GM23338 (cell line): ENCODE data around the gene EPHA3. TPM values are rescaled to one million over a fixed set of nuclear protein-coding genes. Genes with fewer than 3 reads are reported as not detected.

Experiments
- ATAC-seq: fragments of 200-7000 bp; cut with Tn5 transposase; 3 replicates; pipeline ENCODE4 v1.9.1; 2020
- DNase-seq: peaks from one replicate; pipeline ENCODE4 v3.0.0-alpha.2; 2015; ENCODE audit warnings: low spot score
- H2AFZ ChIP-seq: fragments of 200-600 bp; sonication (generic); 2 replicates; pipeline ENCODE4 v1.8.0; 2016; ENCODE audit warnings: antibody characterized with exemption, mild to moderate bottlenecking, moderate library complexity
- H3F3A ChIP-seq: fragments of 200-600 bp; sonication (generic); replicated peaks from 2 replicates; pipeline ENCODE4 v1.8.0; 2017; ENCODE audit warnings: antibody characterized with exemption, mixed run types, low read depth
- H3K27ac ChIP-seq: fragments of 200-600 bp; sonication (generic); 2 replicates; pipeline ENCODE4 v1.6.1; 2016; ENCODE audit warnings: low read depth
- H3K27me3 ChIP-seq: fragments of 200-600 bp; sonication (generic); 2 replicates; pipeline ENCODE4 v1.8.0; 2016; ENCODE audit warnings: mild to moderate bottlenecking, mixed run types, moderate library complexity; ENCODE audit not compliant: insufficient read depth
- H3K36me3 ChIP-seq: fragments of 200-600 bp; sonication (generic); 2 replicates; pipeline ENCODE4 v1.8.0; 2016; ENCODE audit warnings: mild to moderate bottlenecking; ENCODE audit not compliant: insufficient read depth
- H3K4me1 ChIP-seq: fragments of 200-600 bp; sonication (generic); 2 replicates; pipeline ENCODE4 v1.8.0; 2016; ENCODE audit warnings: mild to moderate bottlenecking, moderate library complexity; ENCODE audit not compliant: insufficient read depth
- H3K4me2 ChIP-seq: fragments of 200-600 bp; sonication (generic); 2 replicates; pipeline ENCODE4 v1.7.1; 2017; ENCODE audit warnings: mixed run types
- H3K4me3 ChIP-seq: fragments of 200-600 bp; sonication (generic); 2 replicates; pipeline ENCODE4 v1.6.1; 2016; ENCODE audit warnings: mixed run types
- H3K79me2 ChIP-seq: fragments of 200-600 bp; sonication (generic); replicated peaks from 2 replicates; pipeline ENCODE4 v1.8.0; 2017; ENCODE audit warnings: mild to moderate bottlenecking; ENCODE audit not compliant: insufficient read depth
- H3K9me2 ChIP-seq: fragments of 200-600 bp; sonication (generic); 2 replicates; pipeline ENCODE4 v1.8.0; 2017; ENCODE audit not compliant: insufficient read depth
- H4K20me1 ChIP-seq: fragments of 200-600 bp; sonication (generic); replicated peaks from 2 replicates; pipeline ENCODE4 v1.8.0; 2017; ENCODE audit warnings: mild to moderate bottlenecking; ENCODE audit not compliant: insufficient read depth
- H3K27ac Mint-ChIP-seq: 2 replicates; pipeline ENCODE4 v1.8.0; 2020; ENCODE audit warnings: inconsistent platforms, mild to moderate bottlenecking, moderate library complexity, mixed read lengths
- H3K27me3 Mint-ChIP-seq: 3 replicates; pipeline ENCODE4 v1.8.0; 2022; ENCODE audit warnings: low read depth, mild to moderate bottlenecking, moderate library complexity, mixed read lengths, inconsistent platforms; ENCODE audit not compliant: insufficient read depth, poor library complexity
- H3K36me3 Mint-ChIP-seq: 3 replicates; pipeline ENCODE4 v1.8.0; 2021; ENCODE audit warnings: low read depth, mild to moderate bottlenecking, inconsistent platforms, moderate library complexity, mixed read lengths
- H3K4me1 Mint-ChIP-seq: 3 replicates; pipeline ENCODE4 v1.8.0; 2020; ENCODE audit warnings: mild to moderate bottlenecking, inconsistent platforms, mixed read lengths
- H3K4me3 Mint-ChIP-seq: 3 replicates; pipeline ENCODE4 v1.8.0; 2021; ENCODE audit warnings: moderate library complexity, mild to moderate bottlenecking, inconsistent platforms, mixed read lengths
- H3K9me3 Mint-ChIP-seq: 3 replicates; pipeline ENCODE4 v1.8.0; 2020; ENCODE audit warnings: moderate library complexity, mild to moderate bottlenecking, inconsistent platforms, mixed read lengths
- CREB1 ChIP-seq: fragments of 250-450 bp; sonication (Bioruptor Pico); IDR thresholded peaks from 2 replicates; pipeline ENCODE4 v1.5.0; 2020; ENCODE audit warnings: low read depth, mild to moderate bottlenecking, moderate library complexity
- CTCF ChIP-seq, 2 experiments: fragments of 200-600 bp in 1 of 2; sonication (generic) in 1 of 2; conservative IDR thresholded peaks; 2 replicates each; pipeline versions ENCODE4 v1.5.1 to v1.6.1; 2016 to 2017; ENCODE audit warnings: antibody characterized with exemption in 2 of 2, low read depth in 2 of 2, mild to moderate bottlenecking in 2 of 2, moderate library complexity in 1 of 2
- ETS1 ChIP-seq: IDR thresholded peaks from 2 replicates; pipeline ENCODE4 v1.6.1; 2016; ENCODE audit warnings: antibody characterized with exemption
- EZH2 ChIP-seq: fragments of 200-600 bp; sonication (generic); IDR thresholded peaks from one replicate; pipeline ENCODE4 v1.8.0; 2017; ENCODE audit warnings: antibody characterized with exemption, mild to moderate bottlenecking, low read depth; ENCODE audit not compliant: unreplicated experiment
- EZH2phosphoT487 ChIP-seq: fragments of 200-600 bp; sonication (generic); IDR thresholded peaks from one replicate; pipeline ENCODE4 v1.8.1; 2018; ENCODE audit warnings: antibody characterized with exemption; ENCODE audit not compliant: unreplicated experiment
- JUNB ChIP-seq: IDR thresholded peaks from one replicate; pipeline ENCODE4 v1.6.1; 2016; ENCODE audit warnings: antibody characterized with exemption; ENCODE audit not compliant: unreplicated experiment
- NANOG ChIP-seq: IDR thresholded peaks from 2 replicates; pipeline ENCODE4 v1.6.1; 2016; ENCODE audit warnings: antibody characterized with exemption, borderline replicate concordance
- POLR2AphosphoS5 ChIP-seq: IDR thresholded peaks from 2 replicates; pipeline ENCODE4 v1.6.1; 2016; ENCODE audit warnings: antibody characterized with exemption, low read depth
- REST ChIP-seq: IDR thresholded peaks from one replicate; pipeline ENCODE4 v1.6.1; 2018; ENCODE audit warnings: antibody characterized with exemption; ENCODE audit not compliant: unreplicated experiment
- STAT1 ChIP-seq: IDR thresholded peaks from one replicate; pipeline ENCODE4 v1.6.1; 2016; ENCODE audit warnings: antibody characterized with exemption; ENCODE audit not compliant: unreplicated experiment
- ZNF114 ChIP-seq: fragments of 250-450 bp; sonication (Bioruptor Pico); IDR thresholded peaks from 2 replicates; pipeline ENCODE4 v1.5.0; 2020; ENCODE audit warnings: mild to moderate bottlenecking, moderate library complexity
- ZNF331 ChIP-seq: fragments of 250-450 bp; sonication (Bioruptor Pico); IDR thresholded peaks from 2 replicates; pipeline ENCODE4 v1.5.0; 2020; ENCODE audit warnings: low read depth, mild to moderate bottlenecking, moderate library complexity
- ZNF462 ChIP-seq: fragments of 250-450 bp; sonication (Bioruptor Pico); IDR thresholded peaks from 2 replicates; pipeline ENCODE4 v1.5.0; 2020; ENCODE audit warnings: mild to moderate bottlenecking, moderate library complexity
- polyA plus RNA-seq: library from polyadenylated mRNA; unstranded; fragments of >200 nt; fragmentation: Nextera tagmentation; extraction: Ambion mirVana; gene quantifications from 2 replicates; pipeline ENCODE4 v1.2.1, GENCODE V29; 2016
- total RNA-seq: library from RNA; depleted of rRNA; stranded (reverse); fragments of >200 nt; shearing (Covaris generic); gene quantifications from 2 replicates; pipeline ENCODE4 v1.2.3, GENCODE V29; 2014

Gene EPHA3
- total and polyA plus RNA-seq, 2 experiments from 2014 or later = 0.05 to 0.21 TPM

- Mint-ChIP-seq H3K4me3 (no peak overlapping the region), H3K36me3 (no peaks in the 10 kb centered on the region), H3K27ac (no peak overlapping the region), H3K9me3 (peaks cover 8% of the 10 kb centered on the region; the same call in 2 of the 3 replicates), H3K27me3 (no peaks in the 10 kb centered on the region), H3K4me1 (no peaks in the 10 kb centered on the region)
- H2AFZ ChIP-seq = no peak overlapping the region
- no peak overlapping the region for H3K4me2 ChIP-seq
- H3F3A ChIP-seq = no peaks in the 10 kb centered on the region
- H3K79me2 ChIP-seq = no peaks in the 10 kb centered on the region
- no peaks in the 10 kb centered on the region for H3K4me1 ChIP-seq
- no peaks in the 10 kb centered on the region for H4K20me1 ChIP-seq
- no peak for ATAC-seq
- no peaks in the 10 kb centered on the region for H3K9me2 ChIP-seq
- no peak for DNase-seq
- no peak overlapping the region for H3K4me3 ChIP-seq
- H3K27me3 ChIP-seq = no peaks in the 10 kb centered on the region
- no peak overlapping the region for H3K27ac ChIP-seq
- TF ChIP-seq ZNF331 (CRISPR knock-in tag) (no peak), ZNF114 (CRISPR knock-in tag) (no peak), JUNB (no peak), CREB1 (CRISPR knock-in tag) (no peak), EZH2 (no peak), EZH2phosphoT487 (no peak), STAT1 (no peak), POLR2AphosphoS5 (no peak), ETS1 (no peak), REST (no peak), NANOG (no peak), CTCF (conservative IDR thresholded peaks at IDR 0.05; ENCODE audit: low read depth in 2 of 2) (no peak), ZNF462 (CRISPR knock-in tag) (no peak)
- no peaks in the 10 kb centered on the region for H3K36me3 ChIP-seq
Measured at GRCh38 chr3:89216016-89216739, 108.8 kb downstream of the EPHA3 start.
